ENCODE data around the gene TUBA8.

DNA sequence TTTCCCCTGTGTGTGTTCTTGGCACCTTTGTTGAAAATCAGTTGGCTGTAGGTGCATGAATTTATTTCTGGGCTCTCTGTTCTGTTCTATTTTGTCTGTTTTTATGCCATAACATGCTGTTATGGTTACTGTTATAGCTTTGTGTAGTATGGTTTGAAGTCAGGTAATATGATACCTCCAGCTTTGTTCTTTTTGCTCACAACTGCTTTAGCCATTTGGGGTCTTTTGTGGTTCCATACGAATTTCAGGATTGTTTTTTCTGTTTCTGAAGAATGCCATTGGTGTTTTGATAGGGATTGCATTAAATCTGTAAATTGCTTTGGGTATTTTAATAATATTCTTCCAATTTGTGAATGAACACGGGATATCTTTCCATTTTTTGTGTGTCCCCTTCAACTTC lies 28.1 kb upstream of the TUBA8 start:
- TF ChIP-seq CTCF (IDR thresholded peaks at IDR 0.05) = no peak
- TF ChIP-seq POLR2A (IDR thresholded peaks at IDR 0.05) = no peak
- no peak for TF ChIP-seq EP300 (IDR thresholded peaks at IDR 0.05)

Data from tibial nerve (tissue), 4 donors.